ENCODE data around the gene CLPTM1.
A peak's percentile ranks its signal among the peaks of the same experiment; 100 is the strongest.

Gene CLPTM1

DNA sequence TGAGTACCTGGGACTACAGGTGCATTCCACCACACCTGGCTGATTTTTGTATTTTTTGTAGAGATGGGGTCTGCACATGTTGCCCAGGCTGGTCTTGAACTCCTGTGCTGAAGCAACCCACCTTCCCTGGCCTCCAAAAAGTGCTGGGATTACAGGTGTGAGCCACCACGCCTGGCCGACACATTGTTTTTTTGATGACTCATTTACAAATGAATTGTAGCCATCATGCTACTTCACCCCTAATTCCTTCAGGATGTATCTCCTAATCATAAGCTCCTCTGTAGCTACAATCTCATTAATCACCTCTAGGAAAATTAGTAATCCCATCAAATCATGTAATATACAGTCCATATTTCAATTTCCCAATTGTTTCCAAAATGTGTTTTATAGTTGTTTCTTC, 64.0 kb downstream of the CLPTM1 start:
- no peak for DNase-seq

- no peak for DNase-seq
Observed at GRCh38 chr19:45020071-45020470, 64.9 kb downstream of the CLPTM1 start.

GRCh38 chr19:45021971-45022370, 66.8 kb downstream of the CLPTM1 start:
- no peak for DNase-seq

GRCh38 chr19:45023048-45023447, 67.9 kb downstream of the CLPTM1 start:
- DNase-seq = no peak

DNA sequence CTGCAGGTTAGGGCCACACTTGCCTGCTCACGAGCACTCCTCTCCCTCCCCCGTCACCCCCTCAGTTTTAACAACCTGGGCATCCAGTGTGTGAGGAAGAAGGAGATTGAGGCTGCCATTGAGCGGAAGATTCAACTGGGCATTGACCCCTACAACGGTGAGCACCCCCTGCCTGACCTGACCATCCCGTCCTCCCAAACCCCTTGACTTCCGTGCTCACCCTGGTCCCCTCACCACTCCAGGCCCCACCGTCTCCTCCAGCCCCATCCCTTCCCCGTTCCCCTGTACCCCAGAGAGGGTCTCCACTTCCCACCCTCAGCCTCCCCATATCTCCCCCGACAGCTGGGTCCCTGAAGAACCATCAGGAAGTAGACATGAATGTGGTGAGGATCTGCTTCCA, 70.1 kb downstream of the CLPTM1 start:
- DNase-seq = no peak

GRCh38 chr19:45027371-45027770, 72.2 kb downstream of the CLPTM1 start:
- peak; percentile 23 for DNase-seq

- DNase-seq = no peak
Observed at GRCh38 chr19:45030825-45031224, 75.6 kb downstream of the CLPTM1 start.

DNA sequence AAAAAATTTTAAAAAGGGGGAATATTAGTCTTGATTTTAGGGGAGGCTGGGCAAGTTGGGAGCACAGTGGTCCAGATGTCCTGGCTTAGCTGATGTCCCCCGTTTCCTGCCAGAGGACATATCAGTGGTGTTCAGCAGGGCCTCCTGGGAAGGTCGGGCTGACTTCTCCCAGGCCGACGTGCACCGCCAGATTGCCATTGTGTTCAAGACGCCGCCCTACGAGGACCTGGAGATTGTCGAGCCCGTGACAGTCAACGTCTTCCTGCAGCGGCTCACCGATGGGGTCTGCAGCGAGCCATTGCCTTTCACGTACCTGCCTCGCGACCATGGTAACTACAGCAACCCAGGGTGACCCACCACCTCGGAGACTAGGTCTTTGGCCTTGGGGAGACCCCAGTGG, 77.2 kb downstream of the CLPTM1 start:
- DNase-seq = no peak

DNA sequence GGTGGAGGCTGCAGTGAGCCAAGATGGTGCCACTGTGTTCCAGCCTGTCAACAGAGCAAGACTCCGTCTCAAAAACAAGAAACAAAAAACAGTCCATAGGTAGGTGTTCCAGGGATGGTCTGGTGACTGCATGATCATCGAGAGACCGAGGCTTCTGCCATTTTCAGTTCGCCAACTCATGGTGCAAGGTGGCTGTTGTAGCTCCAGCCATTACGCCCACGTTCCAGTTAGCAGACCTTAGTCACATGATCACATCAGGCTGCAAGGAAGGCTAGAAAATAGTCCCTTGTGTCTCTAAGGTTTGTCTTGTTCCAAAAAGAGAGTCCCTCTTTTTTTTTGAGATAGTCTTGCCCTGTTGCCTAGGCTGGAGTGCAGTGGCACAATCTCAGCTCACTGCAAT, 80.6 kb downstream of the CLPTM1 start:
- DNase-seq = no peak

GRCh38 chr19:45037393-45038169, 82.4 kb downstream of the CLPTM1 start:
- DNase-seq = no peak

DNA sequence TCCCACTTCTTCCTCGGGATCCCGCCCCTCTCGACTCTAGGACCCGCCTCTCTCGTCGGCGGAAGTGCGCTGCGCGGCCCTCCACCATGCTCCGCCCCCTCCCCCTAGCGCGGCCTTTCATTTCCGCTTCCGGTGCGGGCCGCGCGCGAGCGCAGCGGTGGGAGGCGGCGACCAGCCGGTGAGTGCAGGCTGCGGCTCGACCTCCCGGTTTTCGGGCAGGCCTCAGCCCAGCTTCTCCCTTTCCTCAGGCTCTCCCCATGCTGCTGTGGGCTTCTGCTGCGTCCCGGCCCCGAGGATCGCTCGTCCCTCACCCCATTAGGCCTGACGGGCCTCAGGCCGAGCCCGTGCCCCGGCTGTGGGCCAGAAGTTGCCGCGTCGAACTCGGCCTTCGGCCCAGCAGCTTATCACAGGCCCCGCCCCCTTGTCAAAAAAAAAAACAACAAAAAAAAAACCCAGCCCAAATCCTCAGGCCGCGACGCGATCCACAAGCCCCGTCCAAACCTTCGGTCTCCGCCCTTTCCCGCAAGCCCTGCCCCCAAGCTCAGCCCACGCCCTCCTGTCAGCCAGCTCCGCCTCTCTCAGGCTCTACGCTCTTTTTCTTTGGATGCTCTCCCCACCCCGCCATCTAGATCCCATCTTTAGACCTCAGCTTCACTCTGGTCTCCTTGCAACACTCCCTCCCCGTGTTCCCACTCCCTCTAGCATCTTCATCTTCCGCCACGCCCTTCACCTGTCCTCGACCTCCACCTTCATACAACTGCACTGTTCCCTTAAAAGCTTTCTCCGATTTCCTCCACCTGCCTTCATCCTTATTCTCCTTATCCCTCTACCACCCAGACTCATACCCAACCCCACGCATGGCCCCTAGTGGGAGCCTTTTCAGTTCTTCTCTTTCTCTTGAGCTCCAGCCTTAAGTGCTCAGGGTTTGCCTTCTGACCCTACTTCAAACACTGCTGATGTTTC, 84.0 kb downstream of the CLPTM1 start, which contains the start of gene CLASRP:
Gene CLASRP, plus strand, starts transcription at position 115 of the 963 bp plus-strand sequence. CDS start 1,168 bp downstream, outside the sequence.
- DNase-seq = peak; percentile 94

GRCh38 chr19:45040059-45040771, 85.0 kb downstream of the CLPTM1 start:
- DNase-seq = no peak

GRCh38 chr19:45041125-45041524, 85.9 kb downstream of the CLPTM1 start:
- DNase-seq = no peak
